GM23338 (cell line): ENCODE measurements around the gene UQCR11. TPM values are rescaled to one million over a fixed set of nuclear protein-coding genes. Genes with fewer than 3 reads are reported as not detected.

Experiments
- ATAC-seq: fragments of 200-7000 bp; cut with Tn5 transposase; 3 replicates; pipeline ENCODE4 v1.9.1; 2020
- DNase-seq: peaks from one replicate; pipeline ENCODE4 v3.0.0-alpha.2; 2015; ENCODE audit warnings: low spot score
- H2AFZ ChIP-seq: fragments of 200-600 bp; sonication (generic); 2 replicates; pipeline ENCODE4 v1.8.0; 2016; ENCODE audit warnings: antibody characterized with exemption, mild to moderate bottlenecking, moderate library complexity
- H3F3A ChIP-seq: fragments of 200-600 bp; sonication (generic); replicated peaks from 2 replicates; pipeline ENCODE4 v1.8.0; 2017; ENCODE audit warnings: antibody characterized with exemption, mixed run types, low read depth
- H3K27ac ChIP-seq: fragments of 200-600 bp; sonication (generic); 2 replicates; pipeline ENCODE4 v1.6.1; 2016; ENCODE audit warnings: low read depth
- H3K27me3 ChIP-seq: fragments of 200-600 bp; sonication (generic); 2 replicates; pipeline ENCODE4 v1.8.0; 2016; ENCODE audit warnings: mild to moderate bottlenecking, mixed run types, moderate library complexity; ENCODE audit not compliant: insufficient read depth
- H3K36me3 ChIP-seq: fragments of 200-600 bp; sonication (generic); 2 replicates; pipeline ENCODE4 v1.8.0; 2016; ENCODE audit warnings: mild to moderate bottlenecking; ENCODE audit not compliant: insufficient read depth
- H3K4me1 ChIP-seq: fragments of 200-600 bp; sonication (generic); 2 replicates; pipeline ENCODE4 v1.8.0; 2016; ENCODE audit warnings: mild to moderate bottlenecking, moderate library complexity; ENCODE audit not compliant: insufficient read depth
- H3K4me2 ChIP-seq: fragments of 200-600 bp; sonication (generic); 2 replicates; pipeline ENCODE4 v1.7.1; 2017; ENCODE audit warnings: mixed run types
- H3K4me3 ChIP-seq: fragments of 200-600 bp; sonication (generic); 2 replicates; pipeline ENCODE4 v1.6.1; 2016; ENCODE audit warnings: mixed run types
- H3K79me2 ChIP-seq: fragments of 200-600 bp; sonication (generic); replicated peaks from 2 replicates; pipeline ENCODE4 v1.8.0; 2017; ENCODE audit warnings: mild to moderate bottlenecking; ENCODE audit not compliant: insufficient read depth
- H3K9me2 ChIP-seq: fragments of 200-600 bp; sonication (generic); 2 replicates; pipeline ENCODE4 v1.8.0; 2017; ENCODE audit not compliant: insufficient read depth
- H4K20me1 ChIP-seq: fragments of 200-600 bp; sonication (generic); replicated peaks from 2 replicates; pipeline ENCODE4 v1.8.0; 2017; ENCODE audit warnings: mild to moderate bottlenecking; ENCODE audit not compliant: insufficient read depth
- H3K27ac Mint-ChIP-seq: 2 replicates; pipeline ENCODE4 v1.8.0; 2020; ENCODE audit warnings: inconsistent platforms, mild to moderate bottlenecking, moderate library complexity, mixed read lengths
- H3K27me3 Mint-ChIP-seq: 3 replicates; pipeline ENCODE4 v1.8.0; 2022; ENCODE audit warnings: low read depth, mild to moderate bottlenecking, moderate library complexity, mixed read lengths, inconsistent platforms; ENCODE audit not compliant: insufficient read depth, poor library complexity
- H3K36me3 Mint-ChIP-seq: 3 replicates; pipeline ENCODE4 v1.8.0; 2021; ENCODE audit warnings: low read depth, mild to moderate bottlenecking, inconsistent platforms, moderate library complexity, mixed read lengths
- H3K4me1 Mint-ChIP-seq: 3 replicates; pipeline ENCODE4 v1.8.0; 2020; ENCODE audit warnings: mild to moderate bottlenecking, inconsistent platforms, mixed read lengths
- H3K4me3 Mint-ChIP-seq: 3 replicates; pipeline ENCODE4 v1.8.0; 2021; ENCODE audit warnings: moderate library complexity, mild to moderate bottlenecking, inconsistent platforms, mixed read lengths
- H3K9me3 Mint-ChIP-seq: 3 replicates; pipeline ENCODE4 v1.8.0; 2020; ENCODE audit warnings: moderate library complexity, mild to moderate bottlenecking, inconsistent platforms, mixed read lengths
- CREB1 ChIP-seq: fragments of 250-450 bp; sonication (Bioruptor Pico); IDR thresholded peaks from 2 replicates; pipeline ENCODE4 v1.5.0; 2020; ENCODE audit warnings: low read depth, mild to moderate bottlenecking, moderate library complexity
- CTCF ChIP-seq, 2 experiments: fragments of 200-600 bp in 1 of 2; sonication (generic) in 1 of 2; conservative IDR thresholded peaks; 2 replicates each; pipeline versions ENCODE4 v1.5.1 to v1.6.1; 2016 to 2017; ENCODE audit warnings: antibody characterized with exemption in 2 of 2, low read depth in 2 of 2, mild to moderate bottlenecking in 2 of 2, moderate library complexity in 1 of 2
- EZH2 ChIP-seq: fragments of 200-600 bp; sonication (generic); IDR thresholded peaks from one replicate; pipeline ENCODE4 v1.8.0; 2017; ENCODE audit warnings: antibody characterized with exemption, mild to moderate bottlenecking, low read depth; ENCODE audit not compliant: unreplicated experiment
- EZH2phosphoT487 ChIP-seq: fragments of 200-600 bp; sonication (generic); IDR thresholded peaks from one replicate; pipeline ENCODE4 v1.8.1; 2018; ENCODE audit warnings: antibody characterized with exemption; ENCODE audit not compliant: unreplicated experiment
- JUNB ChIP-seq: IDR thresholded peaks from one replicate; pipeline ENCODE4 v1.6.1; 2016; ENCODE audit warnings: antibody characterized with exemption; ENCODE audit not compliant: unreplicated experiment
- NANOG ChIP-seq: IDR thresholded peaks from 2 replicates; pipeline ENCODE4 v1.6.1; 2016; ENCODE audit warnings: antibody characterized with exemption, borderline replicate concordance
- POLR2AphosphoS5 ChIP-seq: IDR thresholded peaks from 2 replicates; pipeline ENCODE4 v1.6.1; 2016; ENCODE audit warnings: antibody characterized with exemption, low read depth
- STAT1 ChIP-seq: IDR thresholded peaks from one replicate; pipeline ENCODE4 v1.6.1; 2016; ENCODE audit warnings: antibody characterized with exemption; ENCODE audit not compliant: unreplicated experiment
- ZNF114 ChIP-seq: fragments of 250-450 bp; sonication (Bioruptor Pico); IDR thresholded peaks from 2 replicates; pipeline ENCODE4 v1.5.0; 2020; ENCODE audit warnings: mild to moderate bottlenecking, moderate library complexity
- ZNF331 ChIP-seq: fragments of 250-450 bp; sonication (Bioruptor Pico); IDR thresholded peaks from 2 replicates; pipeline ENCODE4 v1.5.0; 2020; ENCODE audit warnings: low read depth, mild to moderate bottlenecking, moderate library complexity
- ZNF462 ChIP-seq: fragments of 250-450 bp; sonication (Bioruptor Pico); IDR thresholded peaks from 2 replicates; pipeline ENCODE4 v1.5.0; 2020; ENCODE audit warnings: mild to moderate bottlenecking, moderate library complexity
- polyA plus RNA-seq: library from polyadenylated mRNA; unstranded; fragments of >200 nt; fragmentation: Nextera tagmentation; extraction: Ambion mirVana; gene quantifications from 2 replicates; pipeline ENCODE4 v1.2.1, GENCODE V29; 2016
- total RNA-seq: library from RNA; depleted of rRNA; stranded (reverse); fragments of >200 nt; shearing (Covaris generic); gene quantifications from 2 replicates; pipeline ENCODE4 v1.2.3, GENCODE V29; 2014
- TF ChIP-seq, protein P1 (sequence below): IDR thresholded peaks from 2 replicates; pipeline ENCODE4 v1.6.1; 2016; ENCODE audit warnings: antibody characterized with exemption
- TF ChIP-seq, protein P2 (sequence below): IDR thresholded peaks from one replicate; pipeline ENCODE4 v1.6.1; 2018; ENCODE audit warnings: antibody characterized with exemption; ENCODE audit not compliant: unreplicated experiment

Gene UQCR11
- total and polyA plus RNA-seq, 2 experiments from 2014 or later, result 46.4 to 413 TPM

DNA sequence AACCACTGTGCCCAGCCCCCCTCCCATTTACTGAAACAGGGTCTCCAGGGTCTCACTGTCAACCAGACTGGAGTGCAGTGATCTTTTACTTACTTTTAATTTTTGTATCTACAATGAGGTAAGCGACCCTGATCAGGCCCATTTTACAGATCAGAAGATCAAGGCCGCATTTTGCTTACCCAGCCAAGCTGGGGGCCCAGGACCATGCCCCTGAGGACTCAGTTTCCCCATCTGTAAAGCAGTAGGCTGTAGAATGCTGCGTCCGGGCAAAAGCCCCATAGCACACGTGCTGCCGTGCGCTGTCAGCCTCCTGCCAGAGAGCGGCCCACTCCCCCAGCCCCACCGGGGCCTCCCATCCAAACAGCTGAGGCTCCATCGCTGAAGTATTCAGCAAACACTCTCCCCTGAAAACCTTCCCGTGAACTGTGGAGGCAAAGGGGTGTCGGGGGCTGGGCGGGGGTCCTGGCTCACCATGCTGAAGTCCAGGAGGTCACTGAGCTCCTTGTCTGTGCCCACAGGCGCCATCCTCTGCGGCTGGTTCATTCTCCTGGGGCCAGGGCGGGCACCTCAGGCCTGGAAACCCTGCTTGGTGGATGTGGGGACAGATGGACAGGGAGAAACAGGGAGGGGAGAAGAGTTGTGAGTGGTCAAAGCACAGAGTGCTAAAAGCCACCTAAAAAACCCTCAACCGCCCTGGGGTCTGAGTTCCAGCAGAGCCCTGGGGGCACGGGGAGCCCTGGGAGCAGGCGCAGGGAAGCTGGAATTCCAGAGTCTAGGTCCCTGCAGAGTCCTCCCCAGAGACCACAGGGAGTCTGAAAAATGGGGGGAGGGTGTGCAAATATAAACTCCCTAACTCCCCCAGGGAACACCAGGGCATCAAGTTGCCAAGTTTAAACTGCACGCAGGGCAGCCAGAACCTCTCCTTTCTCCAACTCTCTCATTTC is 44.7 kb upstream of the UQCR11 start:
- H3K27me3 Mint-ChIP-seq, result peaks cover 22% of the 10 kb centered on the region
- Histone ChIP-seq H2AFZ (no peak overlapping the region), H3K4me3 (peak overlapping the region; percentile 92), H4K20me1 (peaks cover 4% of the 10 kb centered on the region; the same call in 1 of the 2 replicates), H3K79me2 (peaks cover 58% of the 10 kb centered on the region), H3K27me3 (no peaks in the 10 kb centered on the region), H3K36me3 (peaks cover 13% of the 10 kb centered on the region; the same call in 1 of the 2 replicates), H3K4me2 (peak overlapping the region; percentile 82), H3K4me1 (peaks cover 10% of the 10 kb centered on the region), H3K9me2 (no peaks in the 10 kb centered on the region), H3K27ac (peak overlapping the region; percentile 93), H3F3A (peaks cover 7% of the 10 kb centered on the region; the same call in 1 of the 2 replicates)
- ATAC-seq (peak; percentile 6), DNase-seq (no peak)
- H3K4me3 Mint-ChIP-seq, result peak overlapping the region; percentile 97
- H3K4me1 Mint-ChIP-seq, result peaks cover 14% of the 10 kb centered on the region; the same call in 2 of the 3 replicates
- TF ChIP-seq CTCF (conservative IDR thresholded peaks at IDR 0.05; ENCODE audit: low read depth in 2 of 2) (no peak), STAT1 (no peak), POLR2AphosphoS5 (no peak), NANOG (no peak), EZH2 (no peak), EZH2phosphoT487 (no peak), JUNB (no peak), CREB1 (CRISPR knock-in tag) (no peak), ZNF331 (CRISPR knock-in tag) (no peak), ZNF462 (no peak), ZNF114 (CRISPR knock-in tag) (no peak)
- TF ChIP-seq, protein P1, sequence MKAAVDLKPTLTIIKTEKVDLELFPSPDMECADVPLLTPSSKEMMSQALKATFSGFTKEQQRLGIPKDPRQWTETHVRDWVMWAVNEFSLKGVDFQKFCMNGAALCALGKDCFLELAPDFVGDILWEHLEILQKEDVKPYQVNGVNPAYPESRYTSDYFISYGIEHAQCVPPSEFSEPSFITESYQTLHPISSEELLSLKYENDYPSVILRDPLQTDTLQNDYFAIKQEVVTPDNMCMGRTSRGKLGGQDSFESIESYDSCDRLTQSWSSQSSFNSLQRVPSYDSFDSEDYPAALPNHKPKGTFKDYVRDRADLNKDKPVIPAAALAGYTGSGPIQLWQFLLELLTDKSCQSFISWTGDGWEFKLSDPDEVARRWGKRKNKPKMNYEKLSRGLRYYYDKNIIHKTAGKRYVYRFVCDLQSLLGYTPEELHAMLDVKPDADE, result no peak
- TF ChIP-seq, protein P2, sequence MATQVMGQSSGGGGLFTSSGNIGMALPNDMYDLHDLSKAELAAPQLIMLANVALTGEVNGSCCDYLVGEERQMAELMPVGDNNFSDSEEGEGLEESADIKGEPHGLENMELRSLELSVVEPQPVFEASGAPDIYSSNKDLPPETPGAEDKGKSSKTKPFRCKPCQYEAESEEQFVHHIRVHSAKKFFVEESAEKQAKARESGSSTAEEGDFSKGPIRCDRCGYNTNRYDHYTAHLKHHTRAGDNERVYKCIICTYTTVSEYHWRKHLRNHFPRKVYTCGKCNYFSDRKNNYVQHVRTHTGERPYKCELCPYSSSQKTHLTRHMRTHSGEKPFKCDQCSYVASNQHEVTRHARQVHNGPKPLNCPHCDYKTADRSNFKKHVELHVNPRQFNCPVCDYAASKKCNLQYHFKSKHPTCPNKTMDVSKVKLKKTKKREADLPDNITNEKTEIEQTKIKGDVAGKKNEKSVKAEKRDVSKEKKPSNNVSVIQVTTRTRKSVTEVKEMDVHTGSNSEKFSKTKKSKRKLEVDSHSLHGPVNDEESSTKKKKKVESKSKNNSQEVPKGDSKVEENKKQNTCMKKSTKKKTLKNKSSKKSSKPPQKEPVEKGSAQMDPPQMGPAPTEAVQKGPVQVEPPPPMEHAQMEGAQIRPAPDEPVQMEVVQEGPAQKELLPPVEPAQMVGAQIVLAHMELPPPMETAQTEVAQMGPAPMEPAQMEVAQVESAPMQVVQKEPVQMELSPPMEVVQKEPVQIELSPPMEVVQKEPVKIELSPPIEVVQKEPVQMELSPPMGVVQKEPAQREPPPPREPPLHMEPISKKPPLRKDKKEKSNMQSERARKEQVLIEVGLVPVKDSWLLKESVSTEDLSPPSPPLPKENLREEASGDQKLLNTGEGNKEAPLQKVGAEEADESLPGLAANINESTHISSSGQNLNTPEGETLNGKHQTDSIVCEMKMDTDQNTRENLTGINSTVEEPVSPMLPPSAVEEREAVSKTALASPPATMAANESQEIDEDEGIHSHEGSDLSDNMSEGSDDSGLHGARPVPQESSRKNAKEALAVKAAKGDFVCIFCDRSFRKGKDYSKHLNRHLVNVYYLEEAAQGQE, result no peak
- peak overlapping the region; percentile 99 for H3K27ac Mint-ChIP-seq
- H3K36me3 Mint-ChIP-seq, result peaks cover 49% of the 10 kb centered on the region
- H3K9me3 Mint-ChIP-seq, result peaks cover 3% of the 10 kb centered on the region; the same call in 1 of the 3 replicates
